AG04449 (cell line): Measurements from ENCODE around the gene NCOA7.

Experiments
- CTCF ChIA-PET: fragments of 350-600 bp; formaldehyde crosslinking; extraction: SDS; loops from one replicate; lab custom pipeline; 2021; ENCODE audit warnings: antibody characterized with exemption; lab: Yijun Ruan, JAX
- POLR2A ChIA-PET: fragments of 400-600, 350-600 bp; formaldehyde crosslinking; extraction: SDS; loops from one replicate; lab custom pipeline; 2020; ENCODE audit warnings: antibody characterized with exemption, inconsistent platforms; lab: Yijun Ruan, JAX
- DNase-seq: peaks from one replicate; pipeline ENCODE4 v3.0.0-alpha.2; 2010; ENCODE audit warnings: low read depth, low spot score
- H3K4me3 ChIP-seq: 2 replicates; pipeline ENCODE4 v1.5.1; 2011; ENCODE audit warnings: low read depth, mild to moderate bottlenecking, control low read depth, low read length
- TF ChIP-seq, protein P1 (sequence below): IDR thresholded peaks from one replicate; pipeline ENCODE4 v1.5.1; 2011; ENCODE audit warnings: mild to moderate bottlenecking, moderate library complexity, low read length, control low read depth, inconsistent platforms; ENCODE audit not compliant: insufficient read depth; ENCODE audit errors: missing control alignments

NCOA7 gene

DNA sequence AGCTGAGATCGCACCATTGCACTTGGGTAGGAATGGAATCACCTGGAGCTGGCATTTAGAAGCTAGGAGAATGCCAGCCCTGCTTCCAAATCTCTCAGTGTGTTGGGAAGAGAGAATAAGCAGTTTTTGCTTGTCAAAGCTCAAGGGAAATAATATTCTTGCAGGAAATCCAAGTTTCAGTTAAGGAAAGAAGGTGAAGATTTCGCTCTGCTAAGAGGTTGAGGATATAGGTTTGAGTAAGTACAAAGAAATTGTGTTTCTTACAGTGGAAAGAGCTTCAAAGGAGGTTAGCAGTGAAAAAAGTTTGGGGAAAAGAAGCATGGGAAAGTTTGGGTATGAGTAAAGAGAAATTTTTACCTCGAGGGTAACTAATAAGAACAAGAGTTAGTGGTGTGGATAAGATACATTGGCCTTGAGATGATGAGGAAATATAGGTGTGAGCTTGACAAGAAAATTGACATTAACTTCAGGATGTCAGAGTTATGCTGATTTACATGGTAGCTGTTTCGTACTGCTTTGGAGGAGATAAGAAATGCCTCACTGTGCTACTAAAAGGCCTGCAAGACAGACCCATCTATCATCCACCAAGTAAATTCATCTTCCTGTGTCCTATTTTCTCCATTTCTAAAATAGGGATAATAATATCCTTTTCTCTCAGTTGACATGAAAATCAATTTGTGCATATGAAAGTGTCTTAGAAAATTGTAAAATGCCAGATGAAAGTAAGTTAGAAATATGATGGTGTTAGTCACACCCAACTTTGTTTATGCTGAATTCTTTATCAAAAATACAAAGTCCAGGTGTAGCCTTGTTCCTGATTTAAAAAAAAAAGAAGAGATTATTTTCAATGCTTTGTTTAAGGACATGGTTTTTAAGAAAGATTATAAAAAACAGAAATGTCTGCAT lies 153.0 kb downstream of the NCOA7 start:
- TF ChIP-seq, protein P1, sequence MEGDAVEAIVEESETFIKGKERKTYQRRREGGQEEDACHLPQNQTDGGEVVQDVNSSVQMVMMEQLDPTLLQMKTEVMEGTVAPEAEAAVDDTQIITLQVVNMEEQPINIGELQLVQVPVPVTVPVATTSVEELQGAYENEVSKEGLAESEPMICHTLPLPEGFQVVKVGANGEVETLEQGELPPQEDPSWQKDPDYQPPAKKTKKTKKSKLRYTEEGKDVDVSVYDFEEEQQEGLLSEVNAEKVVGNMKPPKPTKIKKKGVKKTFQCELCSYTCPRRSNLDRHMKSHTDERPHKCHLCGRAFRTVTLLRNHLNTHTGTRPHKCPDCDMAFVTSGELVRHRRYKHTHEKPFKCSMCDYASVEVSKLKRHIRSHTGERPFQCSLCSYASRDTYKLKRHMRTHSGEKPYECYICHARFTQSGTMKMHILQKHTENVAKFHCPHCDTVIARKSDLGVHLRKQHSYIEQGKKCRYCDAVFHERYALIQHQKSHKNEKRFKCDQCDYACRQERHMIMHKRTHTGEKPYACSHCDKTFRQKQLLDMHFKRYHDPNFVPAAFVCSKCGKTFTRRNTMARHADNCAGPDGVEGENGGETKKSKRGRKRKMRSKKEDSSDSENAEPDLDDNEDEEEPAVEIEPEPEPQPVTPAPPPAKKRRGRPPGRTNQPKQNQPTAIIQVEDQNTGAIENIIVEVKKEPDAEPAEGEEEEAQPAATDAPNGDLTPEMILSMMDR: no peak
- no peak overlapping the region for H3K4me3 ChIP-seq
- POLR2A ChIA-PET: no interaction called here
- no peak for DNase-seq
- CTCF ChIA-PET: interaction anchor here (1.2 to 7.0 kb wide), 4 partner anchors 9 to 152 kb away, joined by 4 to 106 read pairs (median 7); partner anchors contain the start of genes HINT3 and NCOA7

GRCh38 chr6:125944434-125944816 lies 153.7 kb downstream of the NCOA7 start:
- ChIA-PET CTCF (interaction anchor here (1.2 to 7.0 kb wide), 4 partner anchors 10 to 153 kb away, joined by 4 to 106 read pairs (median 7); partner anchors contain the start of genes HINT3 and NCOA7), POLR2A (interaction anchor here (1.0 kb wide), 1 partner anchor 163 kb away, joined by 3 read pairs; no protein-coding TSS in a partner anchor)
- TF ChIP-seq, protein P1: no peak
- H3K4me3 ChIP-seq: no peak overlapping the region
- DNase-seq: no peak

DNA sequence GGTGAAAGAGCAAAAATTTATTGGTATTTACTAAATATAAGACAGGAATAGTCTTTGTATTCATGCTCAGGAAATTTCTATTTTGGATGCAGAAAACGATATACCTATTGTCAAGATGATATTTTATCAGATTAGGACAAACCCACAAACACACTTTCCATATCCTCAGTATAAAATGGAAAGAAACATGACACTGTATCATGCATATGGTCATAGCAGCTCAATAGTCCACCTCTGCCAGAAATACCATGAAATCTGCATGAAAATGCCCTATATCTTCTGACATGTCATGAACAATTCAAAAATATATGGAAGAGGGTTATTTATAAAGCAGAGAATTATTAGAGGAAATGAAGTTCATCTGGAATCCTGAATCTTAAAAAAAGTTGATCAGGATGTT lies 154.1 kb downstream of the NCOA7 start:
- ChIA-PET CTCF (interaction anchor here (2.0 to 7.0 kb wide), 2 partner anchors 12 to 154 kb away, joined by 7 to 106 read pairs; partner anchors contain the start of genes HINT3 and NCOA7), POLR2A (interaction anchor here (1.0 kb wide), 1 partner anchor 163 kb away, joined by 3 read pairs; no protein-coding TSS in a partner anchor)
- DNase-seq: no peak
- no peak overlapping the region for H3K4me3 ChIP-seq
- TF ChIP-seq, protein P1: no peak

DNA sequence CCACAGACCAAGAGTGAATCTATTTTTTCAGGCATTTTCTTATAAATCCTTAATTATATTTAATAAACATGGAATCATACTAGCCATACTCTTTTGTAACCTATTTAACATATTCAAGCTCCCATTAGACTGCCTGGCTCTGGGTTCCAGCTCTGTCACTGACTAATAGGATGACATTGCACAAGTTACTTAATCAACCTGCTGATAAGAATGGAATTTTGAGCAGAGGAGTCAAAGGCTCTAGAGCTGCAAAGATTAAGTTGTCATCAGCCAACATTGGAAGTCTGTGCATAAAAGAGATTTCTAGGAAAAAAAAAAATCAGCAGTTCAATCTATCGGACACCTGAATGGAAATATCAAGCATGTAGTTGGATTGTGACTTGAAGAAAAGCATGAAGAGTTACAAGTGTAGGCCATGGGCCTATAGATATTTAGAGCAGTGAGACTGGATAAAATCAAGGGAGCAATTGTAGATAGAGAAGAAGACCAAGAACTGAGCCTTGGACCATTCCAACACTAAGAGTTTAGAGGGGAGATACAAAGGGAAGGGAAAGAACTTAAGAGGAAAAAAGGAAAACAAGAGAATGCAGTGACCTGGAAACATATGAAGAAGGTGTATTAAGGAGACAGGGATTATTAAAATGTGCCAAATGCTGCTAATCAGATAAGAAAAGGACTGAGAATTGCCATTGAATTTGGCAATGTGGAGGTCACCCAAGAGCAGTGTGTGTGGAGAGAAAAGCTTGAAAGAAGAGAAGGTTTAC lies 154.8 kb downstream of the NCOA7 start:
- TF ChIP-seq, protein P1: no peak
- DNase-seq: no peak
- H3K4me3 ChIP-seq: no peak overlapping the region
- ChIA-PET CTCF (interaction anchor here (1.1 to 7.0 kb wide), 2 partner anchors 11 to 87 kb away, joined by 3 to 106 read pairs; partner anchors contain the start of gene HINT3), POLR2A (interaction anchor here (0.6 to 1.0 kb wide), 3 partner anchors 41 to 164 kb away, joined by 3 read pairs; no protein-coding TSS in a partner anchor)

- no peak overlapping the region for H3K4me3 ChIP-seq
- TF ChIP-seq, protein P1: no peak
- no peak for DNase-seq
- ChIA-PET POLR2A (interaction anchor here (0.7 kb wide), 1 partner anchor 167 kb away, joined by 3 read pairs; no protein-coding TSS in a partner anchor), CTCF (interaction anchor here (0.6 to 7.0 kb wide), 5 partner anchors 9 to 157 kb away, joined by 3 to 106 read pairs (median 4); partner anchors contain the start of genes HINT3 and NCOA7)
Observed at GRCh38 chr6:125947615-125948014, 156.9 kb downstream of the NCOA7 start.
